ENCODE results near the gene MCCC1. TPM values are rescaled to one million over a fixed set of nuclear protein-coding genes. Genes with fewer than 3 reads are reported as not detected.
"Not testable (repeated sequence)": the region's sequence is repeated elsewhere in the genome, so short reads cannot be mapped to it uniquely, and the experiment has no call there.

MCCC1 gene
- total RNA-seq, result 24.5 and 33.0 TPM in 2 replicates
- 11.1 TPM for polyA plus RNA-seq (2012)

GRCh38 chr3:183099026-183099837 lies at the start of gene MCCC1:
TSS of gene MCCC1 (minus strand) at chr3:183099496. CDS start at chr3:183099440, 56 bp downstream.
- peak; percentile 99 for DNase-seq (ENCODE audit: low read depth)

GRCh38 chr3:183148056-183148455 lies 48.8 kb upstream of the MCCC1 start:
- DNase-seq (ENCODE audit: low read depth), result peak; percentile 81

GRCh38 chr3:183144363-183144762 lies 45.1 kb upstream of the MCCC1 start:
- DNase-seq (ENCODE audit: low read depth), result no peak

GRCh38 chr3:183142199-183142598 lies 42.9 kb upstream of the MCCC1 start:
- DNase-seq (ENCODE audit: low read depth), result no peak

GRCh38 chr3:183134844-183135243 lies 35.5 kb upstream of the MCCC1 start:
- no peak for DNase-seq (ENCODE audit: low read depth)

- DNase-seq (ENCODE audit: low read depth), result no peak
These were observed 33.1 kb upstream of the MCCC1 start for GRCh38 chr3:183132409-183132808.

GRCh38 chr3:183131735-183132134 lies 32.4 kb upstream of the MCCC1 start:
- DNase-seq (ENCODE audit: low read depth), result no peak

- DNase-seq (ENCODE audit: low read depth), result no peak
These were observed 32.0 kb upstream of the MCCC1 start for GRCh38 chr3:183131186-183131725.

- DNase-seq (ENCODE audit: low read depth), result no peak
These were observed 29.9 kb upstream of the MCCC1 start for GRCh38 chr3:183129243-183129642.

GRCh38 chr3:183128709-183129108 lies 29.4 kb upstream of the MCCC1 start:
- DNase-seq (ENCODE audit: low read depth), result no peak

- DNase-seq (ENCODE audit: low read depth), result no peak
These were observed 24.6 kb upstream of the MCCC1 start for GRCh38 chr3:183123891-183124290.

- DNase-seq (ENCODE audit: low read depth), result peak; percentile 63
These were observed 23.1 kb upstream of the MCCC1 start for GRCh38 chr3:183122257-183122932.

GRCh38 chr3:183120538-183121215 lies 21.4 kb upstream of the MCCC1 start:
- DNase-seq (ENCODE audit: low read depth), result no peak

- DNase-seq (ENCODE audit: low read depth), result peak; percentile 20
These were observed 17.8 kb upstream of the MCCC1 start for GRCh38 chr3:183117056-183117455.

GRCh38 chr3:183116025-183116614 lies 16.8 kb upstream of the MCCC1 start:
- peak; percentile 84 for DNase-seq (ENCODE audit: low read depth)

GRCh38 chr3:183114384-183115178 lies 15.3 kb upstream of the MCCC1 start:
- DNase-seq (ENCODE audit: low read depth), result no peak

- DNase-seq (ENCODE audit: low read depth), result not testable (repeated sequence)
These were observed 10.6 kb upstream of the MCCC1 start for GRCh38 chr3:183109847-183110246.

GRCh38 chr3:183108470-183108869 lies 9.2 kb upstream of the MCCC1 start:
- no peak for DNase-seq (ENCODE audit: low read depth)

GRCh38 chr3:183108001-183108449 lies 8.7 kb upstream of the MCCC1 start:
- DNase-seq (ENCODE audit: low read depth), result no peak

- not testable (repeated sequence) for DNase-seq (ENCODE audit: low read depth)
These were observed 8.1 kb upstream of the MCCC1 start for GRCh38 chr3:183107372-183107771.
